GM12878 (cell line): ENCODE measurements around the gene ODAD4. TPM values are rescaled to one million over a fixed set of nuclear protein-coding genes. Genes with fewer than 3 reads are reported as not detected.
A peak's percentile ranks its signal among the peaks of the same experiment; 100 is the strongest.

Source experiments
- ATAC-seq: fragments of 200-7000 bp; cut with Tn5 transposase; 3 replicates; pipeline ENCODE4 v1.9.1; 2020; ENCODE audit warnings: mild to moderate bottlenecking, moderate library complexity
- BruUV-seq: library from RNA; stranded (reverse); fragments of 400-500 nt; replicated peaks from 2 replicates; lab custom pipeline; 2021; lab: Mats Ljungman, UMichigan
- CTCF ChIA-PET: fragments of 300-600 bp; sonication (Branson Sonifier 250); formaldehyde crosslinking; extraction: SDS; loops from one replicate; lab custom pipeline; 2021; ENCODE audit warnings: inconsistent platforms; lab: Yijun Ruan, JAX
- POLR2A ChIA-PET: fragments of 350-600 bp; formaldehyde crosslinking; extraction: SDS; loops from one replicate; lab custom pipeline; 2021; ENCODE audit warnings: inconsistent platforms; lab: Charles Lee
- RAD21 ChIA-PET: fragments of 300-600 bp; sonication (Branson Sonifier 250); formaldehyde crosslinking; loops from one replicate; lab custom pipeline; 2023; ENCODE audit warnings: antibody characterized with exemption; ENCODE audit not compliant: unreplicated experiment; lab: Charles Lee
- SMC1A ChIA-PET: fragments of 300-600 bp; sonication (Branson Sonifier 250); formaldehyde crosslinking; loops from one replicate; lab custom pipeline; 2023; ENCODE audit not compliant: unreplicated experiment, uncharacterized antibody; lab: Charles Lee
- DNase-seq: peaks from one replicate; pipeline ENCODE4 v3.0.0-alpha.2; 2011; ENCODE audit warnings: low read depth, low spot score
- FAIRE-seq: peaks from 3 replicates; lab custom pipeline; 2011; peaks lifted over from hg19 to GRCh38; lab: Jason Lieb, UNC
- H2AFZ ChIP-seq: 2 replicates; pipeline ENCODE4 v1.6.0; 2011; ENCODE audit warnings: low read depth, low read length, control low read depth; ENCODE audit not compliant: control insufficient read depth
- H3K27ac ChIP-seq: 2 replicates; pipeline ENCODE4 v1.5.1; 2011; ENCODE audit warnings: control low read depth; ENCODE audit not compliant: control insufficient read depth, insufficient read depth
- H3K27me3 ChIP-seq, 2 experiments: replicated peaks in 1 of 2; 2 replicates each; pipeline versions ENCODE4 v1.6.0 to v1.6.1; 2011; ENCODE audit warnings: low read length in 1 of 2; ENCODE audit not compliant: control insufficient read depth in 2 of 2, insufficient read depth in 2 of 2
- H3K36me3 ChIP-seq, 2 experiments: 2 replicates each; pipeline ENCODE4 v1.5.1; 2011; ENCODE audit warnings: low read length in 1 of 2; ENCODE audit not compliant: control insufficient read depth in 2 of 2, insufficient read depth in 2 of 2
- H3K4me1 ChIP-seq: 2 replicates; pipeline ENCODE4 v1.6.1; 2011; ENCODE audit warnings: mild to moderate bottlenecking, low read length, moderate library complexity, mixed read lengths; ENCODE audit not compliant: control insufficient read depth, insufficient read depth
- H3K4me2 ChIP-seq: 2 replicates; pipeline ENCODE4 v1.6.0; 2011; ENCODE audit warnings: control low read depth; ENCODE audit not compliant: control insufficient read depth, insufficient read depth
- H3K4me3 ChIP-seq: fragments of 200-600 bp; sonication (generic); 2 replicates; pipeline ENCODE4 v1.5.1; 2016
- H3K79me2 ChIP-seq: 2 replicates; pipeline ENCODE4 v1.6.0; 2011; ENCODE audit warnings: low read length; ENCODE audit not compliant: control insufficient read depth, insufficient read depth
- H3K9ac ChIP-seq: 2 replicates; pipeline ENCODE4 v1.8.0; 2011; ENCODE audit warnings: low read length, control low read depth, mixed read lengths; ENCODE audit not compliant: control insufficient read depth, insufficient read depth
- H3K9me3 ChIP-seq: replicated peaks from 3 replicates; pipeline ENCODE4 v1.5.1; 2011; ENCODE audit warnings: mild to moderate bottlenecking, low read length; ENCODE audit not compliant: control insufficient read depth, insufficient read depth
- H4K20me1 ChIP-seq: 2 replicates; pipeline ENCODE4 v1.6.0; 2011; ENCODE audit not compliant: control insufficient read depth, insufficient read depth
- ATF7 ChIP-seq: fragments of 450-650 bp; IDR thresholded peaks from 2 replicates; pipeline ENCODE4 v1.6.1; 2016; ENCODE audit warnings: low read depth, mild to moderate bottlenecking
- EGR1 ChIP-seq, 2 experiments: IDR thresholded peaks; 1 replicate in 1 of 2; 2 replicates in 1 of 2; pipeline ENCODE4 v1.6.1; 2011 to 2012; ENCODE audit warnings: low read depth in 2 of 2, low read length in 2 of 2, borderline replicate concordance in 1 of 2, mild to moderate bottlenecking in 1 of 2, moderate library complexity in 1 of 2
- EZH2 ChIP-seq: IDR thresholded peaks from 2 replicates; pipeline ENCODE4 v1.6.1; 2012; ENCODE audit warnings: low read depth, mild to moderate bottlenecking, control low read depth, inconsistent platforms, low read length, borderline replicate concordance; ENCODE audit not compliant: control insufficient read depth
- GABPA ChIP-seq: IDR thresholded peaks from 2 replicates; pipeline ENCODE4 v1.6.1; 2014; ENCODE audit warnings: antibody characterized with exemption, low read depth, mild to moderate bottlenecking, inconsistent platforms
- GATAD2B ChIP-seq: fragments of 450-650 bp; conservative IDR thresholded peaks from 2 replicates; pipeline ENCODE4 v1.6.1; 2017; ENCODE audit warnings: low read depth, mild to moderate bottlenecking, moderate library complexity
- HDAC2 ChIP-seq: fragments of 200-600 bp; sonication (generic); IDR thresholded peaks from 2 replicates; pipeline ENCODE4 v1.6.1; 2017
- IKZF2 ChIP-seq, 2 experiments: fragments of 450-650 bp; IDR thresholded peaks; 2 replicates each; pipeline ENCODE4 v1.6.1; 2017; ENCODE audit warnings: mild to moderate bottlenecking in 2 of 2, moderate library complexity in 2 of 2
- MTA2 ChIP-seq: fragments of 450-650 bp; IDR thresholded peaks from 2 replicates; pipeline ENCODE4 v1.6.1; 2016; ENCODE audit warnings: low read depth, mild to moderate bottlenecking, moderate library complexity
- POU2F2 ChIP-seq: IDR thresholded peaks from 3 replicates; pipeline ENCODE4 v1.6.1; 2011; ENCODE audit warnings: low read depth, mild to moderate bottlenecking, low read length, borderline replicate concordance
- RFX5 ChIP-seq: IDR thresholded peaks from 2 replicates; pipeline ENCODE4 v1.6.1; 2011; ENCODE audit warnings: low read depth, low read length, improper control_type of control experiment
- RUNX3 ChIP-seq: IDR thresholded peaks from 2 replicates; pipeline ENCODE4 v1.6.1; 2012; ENCODE audit warnings: low read length, inconsistent platforms
- SP1 ChIP-seq: IDR thresholded peaks from one replicate; pipeline ENCODE4 v1.6.1; 2011; ENCODE audit warnings: low read depth, low read length
- SREBF2 ChIP-seq: IDR thresholded peaks from 2 replicates; pipeline ENCODE4 v1.6.1; 2012; ENCODE audit warnings: mild to moderate bottlenecking, low read length
- TARDBP ChIP-seq: IDR thresholded peaks from 2 replicates; pipeline ENCODE4 v1.6.1; 2016; ENCODE audit warnings: borderline replicate concordance
- WRNIP1 ChIP-seq: IDR thresholded peaks from 2 replicates; pipeline ENCODE4 v1.6.1; 2011; ENCODE audit warnings: low read depth, low read length, improper control_type of control experiment, borderline replicate concordance
- YY1 ChIP-seq: IDR thresholded peaks from 2 replicates; pipeline ENCODE4 v1.6.1; 2011; ENCODE audit warnings: low read depth, mild to moderate bottlenecking, low read length
- ZNF384 ChIP-seq: IDR thresholded peaks from 2 replicates; pipeline ENCODE4 v1.6.1; 2012; ENCODE audit warnings: low read depth, mild to moderate bottlenecking, low read length, improper control_type of control experiment, borderline replicate concordance
- WGBS: methylation state at CpG from one replicate; pipeline ENCODE4 v1.1.6; 2016; ENCODE audit warnings: low lambda C conversion rate; ENCODE audit not compliant: insufficient replicate concordance, insufficient coverage; ENCODE audit errors: missing lambda C conversion rate; 5-methylcytosine and 5-hydroxymethylcytosine counted together
- in situ Hi-C: fragments of 300-500 bp; cut with MboI; formaldehyde crosslinking; loops from 9 replicates; pipeline ENCODE4 v1.14.3; 2018; ENCODE audit warnings: mixed read lengths
- intact Hi-C: fragments of 100-400 bp; cut with micrococcal nuclease; formaldehyde crosslinking; loops from one replicate; pipeline ENCODE4 v1.14.2; 2022; ENCODE audit not compliant: unreplicated experiment
- polyA plus RNA-seq, 11 experiments: library from polyadenylated mRNA; depleted of rRNA in 4 of 11; unstranded in 6 of 11; stranded (reverse) in 5 of 11; fragments of >200 nt; fragmentation: Nextera tagmentation in 4 of 11; fragmentation: Illumina TruSeq in 1 of 11; extraction: Ambion mirVana in 4 of 11; extraction: Trizol in 1 of 11; gene quantifications; 1 replicate in 1 of 11; 2 replicates in 10 of 11; pipeline versions ENCODE4 v1.2.1 to v1.2.3, GENCODE V29; 2011 to 2016; ENCODE audit warnings: inconsistent platforms in 2 of 11, missing spikeins in 2 of 11, low read depth in 1 of 11
- total RNA-seq, 4 experiments: library from RNA; depleted of rRNA in 3 of 4; stranded (reverse); fragments of >200 nt in 3 of 4; fragmentation: Illumina TruSeq in 1 of 4; extraction: Trizol in 1 of 4; gene quantifications; 2 replicates each; pipeline versions ENCODE4 v1.2.1 to v1.2.3, GENCODE V29; 2013 to 2021
- TF ChIP-seq, protein P1 (sequence below): IDR thresholded peaks from 2 replicates; pipeline ENCODE4 v1.6.1; 2011; ENCODE audit warnings: low read depth, low read length, improper control_type of control experiment, borderline replicate concordance
- TF ChIP-seq, protein P2 (sequence below): fragments of 450-650 bp; IDR thresholded peaks from 2 replicates; pipeline ENCODE4 v1.6.1; 2016; ENCODE audit warnings: mild to moderate bottlenecking, moderate library complexity, borderline replicate concordance

Gene ODAD4
- total and polyA plus RNA-seq, 10 of the 15 experiments (the other 5 are each of a cell fraction or from before 2014, with no cell fraction given) = 0.10 to 0.73 (median 0.35) TPM

DNA sequence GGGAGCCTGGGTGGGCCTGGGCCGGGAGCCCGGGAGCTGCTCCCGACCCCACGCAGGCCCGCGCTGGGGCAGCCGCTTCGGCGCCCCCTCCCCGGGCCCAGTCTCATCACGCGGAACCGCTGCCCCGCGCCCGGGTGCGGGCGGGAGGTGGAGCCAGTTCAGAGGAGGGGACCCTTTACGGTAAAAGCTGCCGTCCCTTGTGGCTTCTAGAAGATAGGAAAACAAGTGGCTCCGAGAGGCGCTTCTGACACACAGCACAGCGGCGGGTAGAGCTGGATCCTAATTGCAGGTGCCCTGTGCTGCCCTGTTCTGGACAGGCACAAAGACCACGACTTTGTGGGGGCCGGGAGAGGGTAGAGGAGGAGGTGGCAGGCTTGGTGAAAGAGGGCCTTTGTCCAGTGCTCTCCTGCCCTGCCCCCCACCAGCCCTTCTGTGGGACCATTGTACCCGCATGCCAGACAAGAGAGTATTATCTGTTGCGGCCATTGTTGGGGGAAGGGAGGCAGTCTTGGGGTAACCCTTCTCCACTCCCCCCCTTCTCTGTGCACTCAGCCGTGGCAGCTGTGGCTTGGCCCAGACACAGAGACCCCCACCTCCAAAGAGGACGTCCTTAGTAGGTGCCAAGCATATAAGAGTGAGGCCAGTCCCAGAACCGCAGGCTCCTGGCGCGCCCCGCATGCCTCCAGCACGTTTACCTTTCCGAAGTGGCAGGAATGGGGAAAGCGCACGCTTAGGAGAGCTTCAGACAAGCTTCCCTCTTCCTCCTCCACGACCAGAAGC is 36.9 kb downstream of the ODAD4 start:
- peaks cover 4 to 10% of the 10 kb centered on the region in 2 experiments; a peak in 3 of 4 replicates for H3K36me3 ChIP-seq
- H3K27ac ChIP-seq = peak overlapping the region; percentile 87
- WGBS = 23% methylated on average over 39 of the region's 39 CpGs
- CTCF ChIA-PET = interaction anchor here (1.1 to 9.4 kb wide), 8 partner anchors 8 to 214 kb away, joined by 4 to 116 read pairs (median 10); partner anchors contain the start of genes DNAJC7, KAT2A, KCNH4 and NKIRAS2
- DNase-seq = no peak
- RAD21 ChIA-PET = interaction anchor here (1.3 to 3.9 kb wide), 3 partner anchors 9 to 134 kb away, joined by 4 to 53 read pairs (median 16); partner anchors contain the start of genes DNAJC7 and NKIRAS2
- SMC1A ChIA-PET = interaction anchor here (1.4 to 6.1 kb wide), 6 partner anchors 10 to 149 kb away, joined by 4 to 20 read pairs (median 12); partner anchors contain the start of gene DNAJC7
- peaks cover 6% of the 10 kb centered on the region for H3K4me1 ChIP-seq
- intact Hi-C loops = loop anchor here (2.0 to 5.0 kb wide), 2 partner anchors 49 to 215 kb away; partner anchors contain the start of genes DNAJC7 and KCNH4
- peak; percentile 8; the same call in 2 of the 3 replicates for ATAC-seq
- BruUV-seq = no TSS peak
- POLR2A ChIA-PET = interaction anchor here (1.0 to 2.3 kb wide), 6 partner anchors 9 to 153 kb away, joined by 3 to 45 read pairs (median 9); partner anchors contain the start of genes DHX58 and DNAJC7
- FAIRE-seq = no peak
- no peaks in the 10 kb centered on the region for H4K20me1 ChIP-seq
- H3K4me2 ChIP-seq = peak overlapping the region; percentile 94
- H3K9ac ChIP-seq = peak overlapping the region; percentile 88
- H3K27me3 ChIP-seq = no peaks in the 10 kb centered on the region
- peak overlapping the region; percentile 79 for H3K4me3 ChIP-seq
- in situ Hi-C loops = no loop called here
- peak overlapping the region; percentile 66 for H2AFZ ChIP-seq
- H3K79me2 ChIP-seq = peaks cover 23% of the 10 kb centered on the region
- H3K9me3 ChIP-seq = no peaks in the 10 kb centered on the region
- no peak for TF ChIP-seq GABPA
- no peak for TF ChIP-seq MTA2
- no peak for TF ChIP-seq SREBF2
- 0 out of 2 replicates have a peak, but pooled peaks have one; percentile 3 for TF ChIP-seq GATAD2B
- TF ChIP-seq, protein P1, sequence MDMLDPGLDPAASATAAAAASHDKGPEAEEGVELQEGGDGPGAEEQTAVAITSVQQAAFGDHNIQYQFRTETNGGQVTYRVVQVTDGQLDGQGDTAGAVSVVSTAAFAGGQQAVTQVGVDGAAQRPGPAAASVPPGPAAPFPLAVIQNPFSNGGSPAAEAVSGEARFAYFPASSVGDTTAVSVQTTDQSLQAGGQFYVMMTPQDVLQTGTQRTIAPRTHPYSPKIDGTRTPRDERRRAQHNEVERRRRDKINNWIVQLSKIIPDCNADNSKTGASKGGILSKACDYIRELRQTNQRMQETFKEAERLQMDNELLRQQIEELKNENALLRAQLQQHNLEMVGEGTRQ = no peak
- TF ChIP-seq TARDBP = 0 out of 2 replicates have a peak, but pooled peaks have one; percentile 46
- no peak for TF ChIP-seq IKZF2 (IDR thresholded peaks at IDR 0.05)
- TF ChIP-seq EZH2 = no peak
- TF ChIP-seq, protein P2, sequence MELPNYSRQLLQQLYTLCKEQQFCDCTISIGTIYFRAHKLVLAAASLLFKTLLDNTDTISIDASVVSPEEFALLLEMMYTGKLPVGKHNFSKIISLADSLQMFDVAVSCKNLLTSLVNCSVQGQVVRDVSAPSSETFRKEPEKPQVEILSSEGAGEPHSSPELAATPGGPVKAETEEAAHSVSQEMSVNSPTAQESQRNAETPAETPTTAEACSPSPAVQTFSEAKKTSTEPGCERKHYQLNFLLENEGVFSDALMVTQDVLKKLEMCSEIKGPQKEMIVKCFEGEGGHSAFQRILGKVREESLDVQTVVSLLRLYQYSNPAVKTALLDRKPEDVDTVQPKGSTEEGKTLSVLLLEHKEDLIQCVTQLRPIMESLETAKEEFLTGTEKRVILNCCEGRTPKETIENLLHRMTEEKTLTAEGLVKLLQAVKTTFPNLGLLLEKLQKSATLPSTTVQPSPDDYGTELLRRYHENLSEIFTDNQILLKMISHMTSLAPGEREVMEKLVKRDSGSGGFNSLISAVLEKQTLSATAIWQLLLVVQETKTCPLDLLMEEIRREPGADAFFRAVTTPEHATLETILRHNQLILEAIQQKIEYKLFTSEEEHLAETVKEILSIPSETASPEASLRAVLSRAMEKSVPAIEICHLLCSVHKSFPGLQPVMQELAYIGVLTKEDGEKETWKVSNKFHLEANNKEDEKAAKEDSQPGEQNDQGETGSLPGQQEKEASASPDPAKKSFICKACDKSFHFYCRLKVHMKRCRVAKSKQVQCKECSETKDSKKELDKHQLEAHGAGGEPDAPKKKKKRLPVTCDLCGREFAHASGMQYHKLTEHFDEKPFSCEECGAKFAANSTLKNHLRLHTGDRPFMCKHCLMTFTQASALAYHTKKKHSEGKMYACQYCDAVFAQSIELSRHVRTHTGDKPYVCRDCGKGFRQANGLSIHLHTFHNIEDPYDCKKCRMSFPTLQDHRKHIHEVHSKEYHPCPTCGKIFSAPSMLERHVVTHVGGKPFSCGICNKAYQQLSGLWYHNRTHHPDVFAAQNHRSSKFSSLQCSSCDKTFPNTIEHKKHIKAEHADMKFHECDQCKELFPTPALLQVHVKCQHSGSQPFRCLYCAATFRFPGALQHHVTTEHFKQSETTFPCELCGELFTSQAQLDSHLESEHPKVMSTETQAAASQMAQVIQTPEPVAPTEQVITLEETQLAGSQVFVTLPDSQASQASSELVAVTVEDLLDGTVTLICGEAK = no peak
- no peak for TF ChIP-seq EGR1 (IDR thresholded peaks at IDR 0.05; ENCODE audit: borderline replicate concordance in 1 of 2, low read depth in 2 of 2, low read length in 2 of 2)
- peak; percentile 87 for TF ChIP-seq YY1
- 0 out of 2 replicates have a peak, but pooled peaks have one; percentile 2 for TF ChIP-seq RUNX3
- TF ChIP-seq HDAC2 = no peak
- TF ChIP-seq POU2F2 = no peak
- TF ChIP-seq ZNF384 = no peak
- no peak for TF ChIP-seq ATF7
- TF ChIP-seq RFX5 = no peak
- no peak for TF ChIP-seq SP1
- TF ChIP-seq WRNIP1 = no peak
